Tongue (tissue), 2 donors: ENCODE measurements around the gene ALPK1. TPM values are rescaled to one million over a fixed set of nuclear protein-coding genes. Genes with fewer than 3 reads are reported as not detected.
"Not testable (repeated sequence)": the region's sequence is repeated elsewhere in the genome, so short reads cannot be mapped to it uniquely, and the experiment has no call there.

ENCODE experiments used
- DNase-seq: peaks from one replicate; pipeline ENCODE4 v3.0.0-alpha.2; 2015
- total RNA-seq: library from RNA; depleted of rRNA; stranded (reverse); fragments of >200 nt; gene quantifications from one replicate; pipeline ENCODE4 v1.2.3, GENCODE V29; 2014

The ALPK1 gene
- total RNA-seq, 1 donor from 2014 or later = 17.8 TPM

- DNase-seq = peak; percentile 49
These were observed 12.3 kb upstream of the ALPK1 start for GRCh38 chr4:112284662-112285411.

GRCh38 chr4:112287258-112287989 is 9.7 kb upstream of the ALPK1 start:
- DNase-seq = no peak

- DNase-seq = no peak
These were observed 8.7 kb upstream of the ALPK1 start for GRCh38 chr4:112288455-112288854.

GRCh38 chr4:112289407-112290253 is 7.5 kb upstream of the ALPK1 start:
- no peak for DNase-seq

GRCh38 chr4:112290341-112290740 is 6.8 kb upstream of the ALPK1 start:
- no peak for DNase-seq

GRCh38 chr4:112299721-112300120 is 2.6 kb downstream of the ALPK1 start:
- no peak for DNase-seq

- no peak for DNase-seq
These were observed 5.4 kb downstream of the ALPK1 start for GRCh38 chr4:112302320-112303274.

GRCh38 chr4:112305477-112305876 is 8.3 kb downstream of the ALPK1 start:
- DNase-seq = not testable (repeated sequence)

- peak; percentile 57 for DNase-seq
These were observed 12.2 kb downstream of the ALPK1 start for GRCh38 chr4:112309263-112309791.

- DNase-seq = no peak
These were observed 14.3 kb downstream of the ALPK1 start for GRCh38 chr4:112311516-112311915.

GRCh38 chr4:112312610-112313239 is 15.6 kb downstream of the ALPK1 start:
- no peak for DNase-seq

GRCh38 chr4:112315446-112315845 is 18.3 kb downstream of the ALPK1 start:
- no peak for DNase-seq

- no peak for DNase-seq
These were observed 19.2 kb downstream of the ALPK1 start for GRCh38 chr4:112316360-112316759.

- no peak for DNase-seq
These were observed 21.3 kb downstream of the ALPK1 start for GRCh38 chr4:112318239-112319142.

GRCh38 chr4:112321776-112322684 is 24.9 kb downstream of the ALPK1 start:
- DNase-seq = peak; percentile 76

- no peak for DNase-seq
These were observed 25.7 kb downstream of the ALPK1 start for GRCh38 chr4:112322866-112323265.

GRCh38 chr4:112325530-112325929 is 28.4 kb downstream of the ALPK1 start:
- no peak for DNase-seq

- DNase-seq = peak; percentile 76
These were observed 31.0 kb downstream of the ALPK1 start for GRCh38 chr4:112327965-112328733.
